Naive B cell (primary cell): ENCODE data around the gene LDB2. TPM values are rescaled to one million over a fixed set of nuclear protein-coding genes. Genes with fewer than 3 reads are reported as not detected.

ENCODE experiments used
- ATAC-seq, 2 donors: fragments of 150-1000 bp; cut with Tn5 transposase; 2 replicates each; pipeline ENCODE4 v1.10.0; 2021; ENCODE audit warnings: low read depth in 2 of 2, mild to moderate bottlenecking in 2 of 2, moderate library complexity in 2 of 2
- DNase-seq: peaks from one replicate; pipeline ENCODE4 v3.0.0; 2022
- H3K27ac Mint-ChIP-seq, 6 donors: one replicate each; pipeline ENCODE4 v1.8.0; 2020 to 2022; ENCODE audit warnings: mild to moderate bottlenecking in 6 of 6, mixed read lengths in 6 of 6, moderate library complexity in 5 of 6, inconsistent platforms in 2 of 6
- H3K27me3 Mint-ChIP-seq, 3 donors: one replicate each; pipeline ENCODE4 v1.8.0; 2021 to 2022; ENCODE audit warnings: mixed read lengths in 3 of 3, mild to moderate bottlenecking in 1 of 3
- H3K36me3 Mint-ChIP-seq, 2 donors: one replicate each; pipeline ENCODE4 v1.8.0; 2020 to 2022; ENCODE audit warnings: mixed read lengths in 2 of 2, inconsistent platforms in 1 of 2, mild to moderate bottlenecking in 1 of 2
- H3K4me1 Mint-ChIP-seq, 3 donors: one replicate each; pipeline ENCODE4 v1.8.0; 2020 to 2022; ENCODE audit warnings: mixed read lengths in 3 of 3, inconsistent platforms in 1 of 3, mild to moderate bottlenecking in 1 of 3, moderate library complexity in 1 of 3
- H3K4me3 Mint-ChIP-seq, 8 donors: one replicate each; pipeline ENCODE4 v1.8.0; 2020 to 2022; ENCODE audit warnings: mild to moderate bottlenecking in 8 of 8, mixed read lengths in 8 of 8, moderate library complexity in 8 of 8, inconsistent platforms in 2 of 8
- H3K9me3 Mint-ChIP-seq, 7 donors: one replicate each; pipeline ENCODE4 v1.8.0; 2020 to 2022; ENCODE audit warnings: mixed read lengths in 7 of 7, mild to moderate bottlenecking in 5 of 7, inconsistent platforms in 2 of 7, moderate library complexity in 1 of 7
- polyA plus RNA-seq, 6 donors: library from polyadenylated mRNA; unstranded; fragments of 300-500 nt; fragmentation: Illumina TruSeq; gene quantifications; one replicate each; pipeline ENCODE4 v1.2.3, GENCODE V29; 2021; ENCODE audit warnings: low read depth in 6 of 6

Gene LDB2
- polyA plus RNA-seq, 6 donors from 2014 or later: not detected

GRCh38 chr4:16725252-16725651, 173.2 kb downstream of the LDB2 start:
- DNase-seq (no peak), ATAC-seq (no peak)
- Mint-ChIP-seq H3K36me3 (peaks cover 0 to 7% of the 10 kb centered on the region in 2 donors), H3K9me3 (peaks cover 0 to 44% (median 8%) of the 10 kb centered on the region in 7 donors), H3K4me1 (no peaks in the 10 kb centered on the region), H3K27ac (no peak overlapping the region), H3K27me3 (no peaks in the 10 kb centered on the region), H3K4me3 (no peak overlapping the region)

DNA sequence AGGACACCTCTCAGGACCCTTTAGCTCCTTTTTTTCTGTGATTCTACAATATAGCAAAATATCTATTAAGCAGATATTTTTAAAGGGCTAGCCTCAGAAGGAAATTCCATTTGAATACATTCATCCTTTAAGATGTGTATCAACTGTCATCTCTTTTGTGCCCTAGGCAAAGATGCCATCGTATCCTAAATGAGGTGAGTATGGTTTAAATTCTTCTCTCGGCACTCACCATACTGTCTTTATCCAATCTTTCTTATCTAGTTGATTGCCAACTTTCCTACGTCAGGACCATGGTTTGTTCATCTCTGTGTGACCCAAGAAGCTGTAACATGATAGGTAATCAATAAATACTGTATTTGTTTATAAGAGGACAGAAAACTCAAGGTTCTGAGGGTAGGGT, 176.0 kb downstream of the LDB2 start:
- Mint-ChIP-seq H3K27me3 (peaks cover 0 to 3% (median 0%) of the 10 kb centered on the region in 3 donors), H3K36me3 (peaks cover 0 to 7% of the 10 kb centered on the region in 2 donors), H3K27ac (no peak overlapping the region), H3K4me1 (no peaks in the 10 kb centered on the region), H3K4me3 (no peak overlapping the region), H3K9me3 (peaks cover 0 to 45% (median 10%) of the 10 kb centered on the region in 7 donors)
- DNase-seq (no peak), ATAC-seq (no peak)

- Mint-ChIP-seq H3K4me3 (no peak overlapping the region), H3K4me1 (no peaks in the 10 kb centered on the region), H3K27me3 (peaks cover 0 to 3% (median 0%) of the 10 kb centered on the region in 3 donors), H3K36me3 (peaks cover 0 to 7% of the 10 kb centered on the region in 2 donors), H3K27ac (no peak overlapping the region), H3K9me3 (peaks cover 0 to 41% (median 8%) of the 10 kb centered on the region in 7 donors)
- DNase-seq (no peak), ATAC-seq (no peak)
These were observed 176.7 kb downstream of the LDB2 start for GRCh38 chr4:16721613-16722291.

DNA sequence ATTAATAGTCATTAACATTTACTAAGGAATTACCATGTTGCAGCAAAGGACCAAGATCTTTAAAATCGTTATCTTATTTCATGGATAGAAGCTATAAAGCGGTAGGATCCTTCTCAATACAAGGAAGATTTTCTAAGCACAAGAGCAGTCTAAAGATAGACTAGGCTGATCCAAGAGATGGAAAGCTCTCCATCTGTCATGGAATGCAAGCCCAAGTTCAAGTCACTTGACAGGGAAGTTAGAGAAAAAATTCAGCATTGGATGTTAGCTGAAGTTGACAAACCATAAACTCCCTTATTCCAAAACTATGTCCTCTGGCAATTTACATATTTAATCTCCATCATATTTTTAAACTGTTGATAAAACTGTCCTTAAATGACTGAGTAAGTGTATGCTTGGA, 177.7 kb downstream of the LDB2 start:
- no peak overlapping the region for H3K27ac Mint-ChIP-seq
- peaks cover 0 to 38% (median 8%) of the 10 kb centered on the region in 7 donors for H3K9me3 Mint-ChIP-seq
- peaks cover 0 to 3% (median 0%) of the 10 kb centered on the region in 3 donors for H3K27me3 Mint-ChIP-seq
- H3K4me1 Mint-ChIP-seq: no peaks in the 10 kb centered on the region
- peaks cover 0 to 7% of the 10 kb centered on the region in 2 donors for H3K36me3 Mint-ChIP-seq
- H3K4me3 Mint-ChIP-seq: no peak overlapping the region
- DNase-seq (no peak), ATAC-seq (no peak)

DNA sequence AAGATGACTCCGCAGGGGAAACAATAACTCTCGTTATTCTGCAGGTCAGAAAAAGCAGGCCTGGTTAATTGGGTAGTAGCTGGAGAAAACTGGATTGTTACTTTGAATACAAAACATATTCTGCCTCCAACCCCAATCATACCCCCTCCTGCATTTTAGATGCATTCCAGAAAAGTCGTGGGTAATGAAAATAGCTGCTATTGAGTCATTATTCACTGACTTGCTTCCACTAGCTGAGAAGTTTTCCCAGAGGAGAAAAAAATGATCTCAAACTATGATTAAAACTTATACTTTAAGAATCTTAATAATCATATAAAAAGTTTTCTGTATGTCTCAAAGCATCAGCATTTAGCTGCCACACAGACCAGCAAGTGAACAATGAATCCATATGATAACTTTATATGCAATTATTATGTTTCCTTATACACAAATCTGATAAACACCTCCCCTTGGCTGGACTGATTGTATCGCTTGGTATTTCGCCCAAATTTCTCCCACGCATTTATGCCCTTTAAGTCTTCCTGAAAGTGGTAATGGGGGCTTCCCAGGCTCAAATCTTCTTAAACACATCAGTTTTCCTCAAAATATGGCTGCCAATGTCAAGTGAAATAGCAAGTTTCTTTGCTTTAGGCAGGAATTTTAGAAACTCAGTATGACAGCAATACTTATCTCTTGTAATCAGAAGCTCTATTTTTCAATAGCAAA, 181.0 kb downstream of the LDB2 start:
- no peaks in the 10 kb centered on the region for H3K36me3 Mint-ChIP-seq
- no peak for DNase-seq
- H3K4me1 Mint-ChIP-seq: no peaks in the 10 kb centered on the region
- H3K4me3 Mint-ChIP-seq: no peak overlapping the region
- ATAC-seq: no peak
- peaks cover 0 to 3% (median 0%) of the 10 kb centered on the region in 3 donors for H3K27me3 Mint-ChIP-seq
- H3K9me3 Mint-ChIP-seq: peaks cover 0 to 19% (median 2%) of the 10 kb centered on the region in 7 donors
- H3K27ac Mint-ChIP-seq: no peak overlapping the region

GRCh38 chr4:16715482-16715881, 183.0 kb downstream of the LDB2 start:
- Mint-ChIP-seq H3K9me3 (peaks cover 0 to 18% (median 2%) of the 10 kb centered on the region in 7 donors), H3K27me3 (peaks cover 0 to 12% (median 7%) of the 10 kb centered on the region in 3 donors), H3K4me3 (no peak overlapping the region), H3K4me1 (no peaks in the 10 kb centered on the region), H3K36me3 (no peaks in the 10 kb centered on the region), H3K27ac (no peak overlapping the region)
- no peak for ATAC-seq
- no peak for DNase-seq

GRCh38 chr4:16714191-16714590, 184.3 kb downstream of the LDB2 start:
- no peak for DNase-seq
- Mint-ChIP-seq H3K27ac (no peak overlapping the region), H3K27me3 (peaks cover 0 to 12% (median 7%) of the 10 kb centered on the region in 3 donors), H3K4me1 (no peaks in the 10 kb centered on the region), H3K4me3 (no peak overlapping the region), H3K36me3 (no peaks in the 10 kb centered on the region), H3K9me3 (peaks cover 0 to 14% (median 0%) of the 10 kb centered on the region in 7 donors)
- ATAC-seq: no peak

- H3K27me3 Mint-ChIP-seq: peaks cover 0 to 12% (median 7%) of the 10 kb centered on the region in 3 donors
- no peak overlapping the region for H3K4me3 Mint-ChIP-seq
- no peak overlapping the region for H3K27ac Mint-ChIP-seq
- DNase-seq (no peak), ATAC-seq (no peak)
- H3K4me1 Mint-ChIP-seq: no peaks in the 10 kb centered on the region
- H3K36me3 Mint-ChIP-seq: no peaks in the 10 kb centered on the region
- H3K9me3 Mint-ChIP-seq: peaks cover 0 to 14% (median 2%) of the 10 kb centered on the region in 7 donors
These were observed 184.7 kb downstream of the LDB2 start for GRCh38 chr4:16713696-16714095.

GRCh38 chr4:16713271-16713670, 185.2 kb downstream of the LDB2 start:
- H3K9me3 Mint-ChIP-seq: peaks cover 0 to 18% (median 3%) of the 10 kb centered on the region in 7 donors
- no peak overlapping the region for H3K4me3 Mint-ChIP-seq
- no peaks in the 10 kb centered on the region for H3K36me3 Mint-ChIP-seq
- ATAC-seq (no peak), DNase-seq (no peak)
- H3K27ac Mint-ChIP-seq: no peak overlapping the region
- H3K4me1 Mint-ChIP-seq: no peaks in the 10 kb centered on the region
- H3K27me3 Mint-ChIP-seq: peaks cover 4 to 12% (median 7%) of the 10 kb centered on the region in 3 donors

- H3K4me1 Mint-ChIP-seq: no peaks in the 10 kb centered on the region
- H3K9me3 Mint-ChIP-seq: peaks cover 0 to 13% (median 2%) of the 10 kb centered on the region in 7 donors
- peaks cover 5 to 14% (median 7%) of the 10 kb centered on the region in 3 donors for H3K27me3 Mint-ChIP-seq
- H3K36me3 Mint-ChIP-seq: no peaks in the 10 kb centered on the region
- no peak overlapping the region for H3K4me3 Mint-ChIP-seq
- DNase-seq (no peak), ATAC-seq (no peak)
- H3K27ac Mint-ChIP-seq: no peak overlapping the region
These were observed 188.2 kb downstream of the LDB2 start for GRCh38 chr4:16710198-16710597.

GRCh38 chr4:16707874-16708273, 190.6 kb downstream of the LDB2 start:
- no peak for DNase-seq
- ATAC-seq: no peak
- Mint-ChIP-seq H3K4me3 (no peak overlapping the region), H3K27ac (no peak overlapping the region), H3K9me3 (peaks cover 0 to 14% (median 4%) of the 10 kb centered on the region in 7 donors), H3K4me1 (no peaks in the 10 kb centered on the region), H3K27me3 (peaks cover 5 to 14% (median 7%) of the 10 kb centered on the region in 3 donors), H3K36me3 (no peaks in the 10 kb centered on the region)

- peaks cover 5 to 11% (median 6%) of the 10 kb centered on the region in 3 donors for H3K27me3 Mint-ChIP-seq
- DNase-seq: no peak
- H3K27ac Mint-ChIP-seq: no peak overlapping the region
- H3K4me1 Mint-ChIP-seq: no peaks in the 10 kb centered on the region
- ATAC-seq: no peak
- no peak overlapping the region for H3K4me3 Mint-ChIP-seq
- no peaks in the 10 kb centered on the region for H3K36me3 Mint-ChIP-seq
- peaks cover 0 to 18% (median 4%) of the 10 kb centered on the region in 7 donors for H3K9me3 Mint-ChIP-seq
These were observed 192.2 kb downstream of the LDB2 start for GRCh38 chr4:16706251-16706650.

- ATAC-seq (no peak), DNase-seq (no peak)
- peaks cover 0 to 13% (median 4%) of the 10 kb centered on the region in 7 donors for H3K9me3 Mint-ChIP-seq
- no peaks in the 10 kb centered on the region for H3K4me1 Mint-ChIP-seq
- H3K27me3 Mint-ChIP-seq: peaks cover 0 to 5% (median 5%) of the 10 kb centered on the region in 3 donors
- no peaks in the 10 kb centered on the region for H3K36me3 Mint-ChIP-seq
- no peak overlapping the region for H3K4me3 Mint-ChIP-seq
- no peak overlapping the region for H3K27ac Mint-ChIP-seq
These were observed 193.1 kb downstream of the LDB2 start for GRCh38 chr4:16705341-16705740.

GRCh38 chr4:16704489-16704888, 194.0 kb downstream of the LDB2 start:
- H3K4me1 Mint-ChIP-seq: no peaks in the 10 kb centered on the region
- DNase-seq (no peak), ATAC-seq (no peak)
- peak overlapping the region in 1 of 6 donors; percentile 13 for H3K27ac Mint-ChIP-seq
- H3K9me3 Mint-ChIP-seq: peaks cover 1 to 13% (median 4%) of the 10 kb centered on the region in 7 donors
- H3K27me3 Mint-ChIP-seq: peaks cover 0 to 5% (median 5%) of the 10 kb centered on the region in 3 donors
- no peaks in the 10 kb centered on the region for H3K36me3 Mint-ChIP-seq
- no peak overlapping the region for H3K4me3 Mint-ChIP-seq
